WERI-Rb-1 (cell line): ENCODE measurements around the gene ZMIZ2.

ENCODE experiments used
- DNase-seq: peaks from one replicate; pipeline ENCODE4 v3.0.0-alpha.2; 2020
- H3K27ac ChIP-seq: fragments of 250-450 bp; sonication (Bioruptor Pico); 2 replicates; pipeline ENCODE4 v1.5.1; 2020; ENCODE audit warnings: mild to moderate bottlenecking, moderate library complexity
- H3K27me3 ChIP-seq: fragments of 250-450 bp; sonication (Bioruptor Pico); 2 replicates; pipeline ENCODE4 v1.5.1; 2021; ENCODE audit warnings: mild to moderate bottlenecking, low read depth, moderate library complexity; ENCODE audit not compliant: insufficient read depth, severe bottlenecking
- H3K36me3 ChIP-seq: fragments of 250-450 bp; sonication (Bioruptor Pico); 2 replicates; pipeline ENCODE4 v1.5.1; 2020; ENCODE audit warnings: mild to moderate bottlenecking, moderate library complexity
- H3K4me3 ChIP-seq: 2 replicates; pipeline ENCODE4 v1.5.1; 2011; ENCODE audit warnings: low read depth, mild to moderate bottlenecking, control low read depth, low read length
- H3K9me3 ChIP-seq: fragments of 250-450 bp; sonication (Bioruptor Pico); 2 replicates; pipeline ENCODE4 v1.5.1; 2021; ENCODE audit warnings: mild to moderate bottlenecking, moderate library complexity; ENCODE audit not compliant: severe bottlenecking
- CTCF ChIP-seq: IDR thresholded peaks from 2 replicates; pipeline ENCODE4 v1.5.1; 2011; ENCODE audit warnings: low read depth, mild to moderate bottlenecking, control low read depth, inconsistent platforms, low read length

ZMIZ2 gene

GRCh38 chr7:44814919-44815318 is 66.3 kb downstream of the ZMIZ2 start:
- no peak for DNase-seq
- Histone ChIP-seq H3K4me3 (no peak overlapping the region), H3K9me3 (no peaks in the 10 kb centered on the region), H3K36me3 (no peaks in the 10 kb centered on the region; the same call in 1 of the 2 replicates), H3K27me3 (no peaks in the 10 kb centered on the region), H3K27ac (no peak overlapping the region)
- TF ChIP-seq CTCF = no peak

- TF ChIP-seq CTCF = no peak
- no peak for DNase-seq
- Histone ChIP-seq H3K36me3 (peaks cover 9% of the 10 kb centered on the region), H3K4me3 (no peak overlapping the region), H3K9me3 (no peaks in the 10 kb centered on the region), H3K27me3 (no peaks in the 10 kb centered on the region), H3K27ac (no peak overlapping the region)
Observed at GRCh38 chr7:44819292-44819691, 70.6 kb downstream of the ZMIZ2 start.
